Testis (tissue), 3 donors: ENCODE data around the gene ARID1A. TPM values are rescaled to one million over a fixed set of nuclear protein-coding genes. Genes with fewer than 3 reads are reported as not detected.
A peak's percentile ranks its signal among the peaks of the same experiment; 100 is the strongest.

Experiments
- DNase-seq: peaks from one replicate; pipeline ENCODE4 v3.0.0-alpha.2; 2019
- H3K27ac ChIP-seq, 2 donors: fragments of 200-600 bp; sonication (generic); one replicate each; pipeline ENCODE4 v1.5.1; 2019
- H3K27me3 ChIP-seq: fragments of 200-600 bp; sonication (generic); one replicate; pipeline ENCODE4 v1.5.1; 2019
- H3K36me3 ChIP-seq: fragments of 200-600 bp; sonication (generic); one replicate; pipeline ENCODE4 v1.5.1; 2017; ENCODE audit warnings: low read depth; ENCODE audit errors: missing control alignments
- H3K4me1 ChIP-seq: fragments of 200-600 bp; sonication (generic); one replicate; pipeline ENCODE4 v1.5.1; 2019
- H3K4me3 ChIP-seq, 2 donors: fragments of 200-600 bp; sonication (generic); one replicate each; pipeline ENCODE4 v1.5.1; 2017 to 2019
- H3K9me3 ChIP-seq: fragments of 200-600 bp; sonication (generic); one replicate; pipeline ENCODE4 v1.5.1; 2017
- POLR2A ChIP-seq: fragments of 450-650 bp; IDR thresholded peaks from one replicate; pipeline ENCODE4 v1.6.1; 2017; ENCODE audit warnings: antibody characterized with exemption, mild to moderate bottlenecking, moderate library complexity
- WGBS, 2 donors: methylation state at CpG; one replicate each; pipeline ENCODE4 v1.1.5; 2018; 5-methylcytosine and 5-hydroxymethylcytosine counted together
- intact Hi-C: fragments of 100-400 bp; cut with DNase I; formaldehyde crosslinking; loops from one replicate; pipeline ENCODE4 v1.15.1; 2023; ENCODE audit warnings: low total_unique reads
- polyA plus RNA-seq: library from polyadenylated mRNA; stranded (reverse); fragments of 350-450 nt; fragmentation: Illumina TruSeq; extraction: RNeasy Lipid Tissue Mini Kit (QIAGEN cat#74804); gene quantifications from one replicate; pipeline ENCODE4 v1.2.3, GENCODE V29; 2014; ENCODE audit warnings: low read depth, low replicate concordance; ENCODE audit not compliant: insufficient read depth
- total RNA-seq, 2 donors: library from RNA; depleted of rRNA; stranded (reverse); fragments of >200 nt; gene quantifications; one replicate each; pipeline ENCODE4 v1.2.3, GENCODE V29; 2016
- TF ChIP-seq, protein P1 (sequence below), 3 experiments: fragments of 450-650 bp in 2 of 3; fragments of 200-600 bp in 1 of 3; sonication (generic) in 1 of 3; IDR thresholded peaks; one replicate each; pipeline ENCODE4 v1.5.1; 2016 to 2019; ENCODE audit warnings: antibody characterized with exemption in 3 of 3, mild to moderate bottlenecking in 2 of 3, moderate library complexity in 1 of 3

The ARID1A gene
- total and polyA plus RNA-seq, 3 donors from 2014 or later, result 53.7 to 119 (median 106) TPM

DNA sequence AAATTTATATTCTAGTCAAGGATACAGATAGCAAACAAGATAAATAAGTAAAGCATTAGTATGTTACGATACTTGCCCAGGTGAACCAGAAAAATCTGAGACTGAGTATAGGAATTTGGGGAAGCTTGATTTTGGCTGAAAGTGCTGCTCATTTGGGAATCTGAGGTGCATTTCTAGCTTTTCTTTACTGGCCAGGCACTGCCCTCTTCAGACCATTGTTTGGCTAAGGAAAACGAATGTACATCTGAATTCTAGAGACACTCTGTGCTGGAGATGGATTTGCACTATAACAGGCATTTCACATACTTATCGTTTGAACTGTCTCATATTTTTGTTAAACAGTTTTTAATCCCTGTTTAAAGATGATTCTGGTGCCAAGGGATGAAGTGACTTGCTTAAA is 23.4 kb downstream of the ARID1A start:
- H3K36me3 ChIP-seq, result no peaks in the 10 kb centered on the region
- H3K4me3 ChIP-seq, result no peak overlapping the region
- no peaks in the 10 kb centered on the region for H3K27me3 ChIP-seq
- no peak for DNase-seq
- peaks cover 30% of the 10 kb centered on the region for H3K4me1 ChIP-seq
- intact Hi-C loops, result no loop called here
- no peak overlapping the region for H3K27ac ChIP-seq
- WGBS, 2 donors, result 48 to 50% methylated on average over 3 of the region's 3 CpGs
- TF ChIP-seq, protein P1, sequence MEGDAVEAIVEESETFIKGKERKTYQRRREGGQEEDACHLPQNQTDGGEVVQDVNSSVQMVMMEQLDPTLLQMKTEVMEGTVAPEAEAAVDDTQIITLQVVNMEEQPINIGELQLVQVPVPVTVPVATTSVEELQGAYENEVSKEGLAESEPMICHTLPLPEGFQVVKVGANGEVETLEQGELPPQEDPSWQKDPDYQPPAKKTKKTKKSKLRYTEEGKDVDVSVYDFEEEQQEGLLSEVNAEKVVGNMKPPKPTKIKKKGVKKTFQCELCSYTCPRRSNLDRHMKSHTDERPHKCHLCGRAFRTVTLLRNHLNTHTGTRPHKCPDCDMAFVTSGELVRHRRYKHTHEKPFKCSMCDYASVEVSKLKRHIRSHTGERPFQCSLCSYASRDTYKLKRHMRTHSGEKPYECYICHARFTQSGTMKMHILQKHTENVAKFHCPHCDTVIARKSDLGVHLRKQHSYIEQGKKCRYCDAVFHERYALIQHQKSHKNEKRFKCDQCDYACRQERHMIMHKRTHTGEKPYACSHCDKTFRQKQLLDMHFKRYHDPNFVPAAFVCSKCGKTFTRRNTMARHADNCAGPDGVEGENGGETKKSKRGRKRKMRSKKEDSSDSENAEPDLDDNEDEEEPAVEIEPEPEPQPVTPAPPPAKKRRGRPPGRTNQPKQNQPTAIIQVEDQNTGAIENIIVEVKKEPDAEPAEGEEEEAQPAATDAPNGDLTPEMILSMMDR (IDR thresholded peaks at IDR 0.05), result no peak
- TF ChIP-seq POLR2A, result no peak
- no peaks in the 10 kb centered on the region for H3K9me3 ChIP-seq

DNA sequence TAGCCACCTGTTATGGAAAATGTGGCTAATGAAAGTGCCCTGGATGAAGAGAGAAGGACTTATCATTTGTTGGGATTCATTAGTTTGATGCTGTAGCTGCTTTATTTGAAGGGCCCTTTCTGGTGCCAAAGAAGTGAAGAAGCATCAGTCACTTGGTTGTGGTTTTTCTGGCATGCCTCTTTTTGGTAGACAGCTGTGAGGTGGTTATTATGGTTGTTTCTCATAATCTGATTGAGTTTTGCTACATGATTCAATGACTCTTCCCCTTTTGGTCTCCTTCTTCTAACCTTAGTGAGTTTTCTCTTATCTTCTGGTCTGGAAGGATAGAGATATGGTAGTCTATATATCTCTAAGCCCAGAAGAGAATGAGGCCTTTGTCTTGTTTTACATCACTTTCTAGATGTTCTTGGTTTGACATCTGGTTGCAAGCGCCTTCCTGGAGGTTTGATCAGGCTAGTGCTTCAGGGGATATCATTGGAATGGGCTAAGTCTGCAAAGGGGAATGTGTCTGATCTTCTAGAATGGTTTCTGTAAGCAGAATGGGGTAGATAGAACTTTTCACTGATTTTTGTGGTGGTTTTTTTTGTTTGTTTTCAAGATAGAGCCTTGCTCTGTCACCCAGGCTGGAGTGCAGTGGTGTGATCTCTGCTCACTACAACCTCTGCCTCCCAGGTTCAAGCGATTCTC is 26.0 kb downstream of the ARID1A start:
- 93 to 94% methylated on average over 2 of the region's 2 CpGs for WGBS, 2 donors
- Histone ChIP-seq H3K4me1 (peaks cover 43% of the 10 kb centered on the region), H3K36me3 (no peaks in the 10 kb centered on the region), H3K27ac (no peak overlapping the region), H3K4me3 (no peak overlapping the region), H3K9me3 (no peaks in the 10 kb centered on the region), H3K27me3 (no peaks in the 10 kb centered on the region)
- TF ChIP-seq POLR2A, result no peak
- TF ChIP-seq, protein P1 (IDR thresholded peaks at IDR 0.05), result no peak
- intact Hi-C loops, result no loop called here
- no peak for DNase-seq

DNA sequence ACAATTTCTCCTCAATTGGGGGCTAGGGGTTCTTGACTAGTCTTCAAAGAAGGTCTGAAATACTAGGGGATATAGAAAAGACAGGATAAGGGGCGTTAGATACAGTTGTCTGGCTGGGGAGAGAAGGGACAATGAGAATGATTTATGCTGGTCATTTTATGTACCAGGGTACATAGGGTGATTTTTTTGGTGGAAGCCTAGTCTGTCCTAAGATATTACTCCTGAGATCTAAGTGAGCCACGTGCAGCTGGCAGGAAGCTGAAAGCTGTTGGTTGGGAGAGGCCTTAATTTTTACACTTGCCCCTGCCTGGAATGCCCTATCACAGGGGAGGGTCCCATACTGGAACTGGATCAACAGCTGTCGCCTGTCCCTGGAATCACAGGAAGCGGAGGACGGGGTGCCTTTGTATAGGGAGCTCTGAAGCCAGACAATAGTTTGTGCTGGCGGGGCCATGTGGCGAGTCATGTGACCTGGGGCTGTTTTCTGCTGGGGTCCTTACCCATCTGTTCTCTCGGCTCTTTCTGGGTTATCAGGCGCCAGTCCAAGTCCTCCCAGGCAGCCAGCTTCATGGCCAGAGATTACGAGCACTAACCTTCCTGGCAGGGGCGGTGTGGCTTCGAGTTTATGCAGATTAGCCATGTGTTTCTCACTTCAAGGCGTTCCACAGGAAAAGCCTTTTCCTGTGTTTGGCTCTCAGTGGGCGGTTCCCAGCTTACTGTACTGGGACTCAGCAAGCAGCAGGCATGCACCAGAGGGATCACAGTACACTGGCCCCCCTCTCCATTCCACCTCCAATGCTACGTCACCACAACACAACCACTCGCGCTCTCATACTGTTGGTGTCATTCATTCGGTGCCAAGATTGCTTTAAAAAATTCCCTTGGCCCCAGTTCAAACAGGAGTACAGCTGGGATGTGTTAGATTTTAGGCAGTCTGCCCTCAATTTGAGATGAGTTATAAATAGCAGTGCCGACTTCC is 27.5 kb downstream of the ARID1A start:
- WGBS, 2 donors, result 32 to 43% methylated on average over 18 to 19 of the region's 19 CpGs
- Histone ChIP-seq H3K9me3 (no peaks in the 10 kb centered on the region), H3K4me3 (no peak overlapping the region), H3K36me3 (no peaks in the 10 kb centered on the region), H3K4me1 (peaks cover 36% of the 10 kb centered on the region), H3K27ac (peak overlapping the region in 1 of 2 donors; percentile 35), H3K27me3 (no peaks in the 10 kb centered on the region)
- intact Hi-C loops, result no loop called here
- peak; percentile 92 for DNase-seq
- TF ChIP-seq, protein P1 (IDR thresholded peaks at IDR 0.05), result no peak
- TF ChIP-seq POLR2A, result no peak

DNA sequence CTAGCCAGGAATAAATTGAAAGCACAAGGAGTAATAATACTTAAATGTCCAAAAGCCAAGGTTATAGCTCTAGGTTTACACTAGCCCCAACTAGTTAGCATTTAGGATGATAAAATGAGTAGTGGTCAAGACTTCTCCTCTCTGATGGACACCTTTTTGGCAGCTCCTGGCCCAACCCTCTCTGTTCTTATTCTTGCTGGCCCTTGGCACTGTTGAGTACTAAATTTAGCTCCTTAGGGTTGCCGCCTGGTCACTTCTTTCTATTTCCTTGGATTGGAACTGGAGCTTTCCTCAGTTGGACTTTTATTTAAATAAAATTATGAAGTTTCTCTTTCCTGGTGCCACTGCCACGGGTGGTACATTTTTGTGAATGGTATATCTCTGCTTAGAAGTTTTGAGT is 28.3 kb downstream of the ARID1A start:
- intact Hi-C loops, result no loop called here
- DNase-seq, result no peak

More for the DNA sequence above, 28.3 kb downstream of the ARID1A start:
- WGBS, 2 donors, result 33 to 45% methylated on average over 2 of the region's 2 CpGs
- H3K36me3 ChIP-seq, result no peaks in the 10 kb centered on the region
- peaks cover 33% of the 10 kb centered on the region for H3K4me1 ChIP-seq
- TF ChIP-seq, protein P1 (IDR thresholded peaks at IDR 0.05), result no peak
- TF ChIP-seq POLR2A, result no peak
- H3K9me3 ChIP-seq, result no peaks in the 10 kb centered on the region
- no peaks in the 10 kb centered on the region for H3K27me3 ChIP-seq
- H3K4me3 ChIP-seq, result no peak overlapping the region
- H3K27ac ChIP-seq, result no peak overlapping the region
